Tibial nerve (tissue), 4 donors: ENCODE data around the gene ZNF92. TPM values are rescaled to one million over a fixed set of nuclear protein-coding genes. Genes with fewer than 3 reads are reported as not detected.
"Not testable (repeated sequence)": the region's sequence is repeated elsewhere in the genome, so short reads cannot be mapped to it uniquely, and the experiment has no call there.

Experiments used
- DNase-seq, 2 donors: peaks; one replicate each; pipeline ENCODE4 v3.0.0-alpha.2; 2019; ENCODE audit warnings: low spot score in 2 of 2
- H3K27ac ChIP-seq, 4 donors: fragments of 200-600 bp; sonication (generic) in 3 of 4; one replicate each; pipeline ENCODE4 v1.5.1; 2017 to 2019; ENCODE audit warnings: mild to moderate bottlenecking in 1 of 4
- H3K27me3 ChIP-seq, 2 donors: fragments of 200-600 bp; sonication (generic) in 1 of 2; one replicate each; pipeline versions ENCODE4 v1.5.1 to v1.6.0; 2017 to 2019
- H3K36me3 ChIP-seq, 3 donors: fragments of 200-600 bp; sonication (generic); one replicate each; pipeline ENCODE4 v1.5.1; 2018 to 2019
- H3K4me1 ChIP-seq, 4 donors: fragments of 200-600 bp; sonication (generic) in 3 of 4; one replicate each; pipeline ENCODE4 v1.5.1; 2017 to 2019
- H3K4me3 ChIP-seq, 4 donors: fragments of 200-600 bp; sonication (generic) in 3 of 4; one replicate each; pipeline ENCODE4 v1.5.1; 2017 to 2019; ENCODE audit warnings: mild to moderate bottlenecking in 1 of 4, moderate library complexity in 1 of 4
- H3K9me3 ChIP-seq, 4 donors: fragments of 200-600 bp; sonication (generic) in 3 of 4; one replicate each; pipeline ENCODE4 v1.5.1; 2017 to 2019
- CTCF ChIP-seq, 5 experiments: fragments of 200-600 bp in 3 of 5; fragments of 450-650 bp in 2 of 5; sonication (generic) in 3 of 5; IDR thresholded peaks; one replicate each; pipeline ENCODE4 v1.5.1; 2016 to 2019; ENCODE audit warnings: antibody characterized with exemption in 5 of 5, mild to moderate bottlenecking in 3 of 5, moderate library complexity in 2 of 5
- EP300 ChIP-seq, 2 donors: sonication (generic); formaldehyde crosslinking; IDR thresholded peaks; one replicate each; pipeline ENCODE4 v1.6.1; 2017; ENCODE audit warnings: antibody characterized with exemption in 2 of 2, mild to moderate bottlenecking in 1 of 2
- POLR2A ChIP-seq, 2 donors: fragments of 450-650 bp; IDR thresholded peaks; one replicate each; pipeline ENCODE4 v1.6.1; 2017; ENCODE audit warnings: antibody characterized with exemption in 2 of 2, mild to moderate bottlenecking in 2 of 2, moderate library complexity in 2 of 2
- WGBS, 2 donors: methylation state at CpG; one replicate each; pipeline ENCODE4 v1.1.5; 2018; 5-methylcytosine and 5-hydroxymethylcytosine counted together
- total RNA-seq, 4 donors: library from RNA; depleted of rRNA; stranded (reverse); fragments of >200 nt; gene quantifications; one replicate each; pipeline ENCODE4 v1.1.0, GENCODE V29; 2016

Gene ZNF92
- total RNA-seq, 4 donors from 2014 or later = 3.9 to 7.9 (median 5.1) TPM

DNA sequence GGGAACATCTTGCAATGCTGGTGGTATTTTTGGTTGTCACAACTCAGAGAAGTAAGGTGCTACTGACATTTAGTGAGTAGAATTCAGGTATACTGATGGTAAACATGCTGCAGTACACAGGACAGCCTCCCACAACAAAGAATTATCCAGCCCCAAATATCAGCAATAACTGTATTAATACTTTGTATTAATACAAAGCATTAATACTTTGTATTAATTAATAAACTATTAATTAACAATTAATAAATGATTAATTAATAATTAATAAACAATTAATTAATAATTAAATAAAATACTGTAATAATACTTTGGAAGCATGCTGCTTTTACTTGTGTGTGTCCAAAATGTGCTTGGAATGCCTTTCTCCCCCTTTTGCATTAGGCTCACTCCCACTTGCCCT lies 62.5 kb downstream of the ZNF92 start:
- Histone ChIP-seq H3K36me3 (no peaks in the 10 kb centered on the region), H3K9me3 (peaks cover 0 to 3% (median 0%) of the 10 kb centered on the region in 4 donors), H3K27me3 (no peaks in the 10 kb centered on the region), H3K4me3 (no peak overlapping the region), H3K4me1 (no peaks in the 10 kb centered on the region), H3K27ac (no peak overlapping the region)
- DNase-seq = no peak
- TF ChIP-seq POLR2A (IDR thresholded peaks at IDR 0.05) (no peak), EP300 (IDR thresholded peaks at IDR 0.05) (no peak), CTCF (IDR thresholded peaks at IDR 0.05) (no peak)

DNA sequence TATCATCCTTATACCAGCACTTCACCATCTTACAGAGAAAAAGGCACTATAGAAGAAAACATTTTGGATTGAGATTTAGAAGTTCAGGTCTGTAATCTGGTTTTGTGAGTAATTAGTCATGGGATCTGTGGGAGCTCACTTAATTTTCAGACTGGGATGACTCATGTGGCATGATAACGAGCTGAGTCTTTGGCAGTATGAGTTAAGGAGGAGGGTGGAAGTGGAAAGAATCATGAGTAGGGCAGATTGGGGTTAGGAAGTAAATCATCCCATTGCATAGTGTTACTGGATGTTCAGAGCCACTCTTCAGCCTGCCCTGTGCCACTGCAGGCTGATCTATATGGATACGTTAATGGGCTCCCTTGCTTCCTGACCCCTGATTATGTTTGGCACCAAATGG lies 64.9 kb downstream of the ZNF92 start:
- no peaks in the 10 kb centered on the region for H3K36me3 ChIP-seq
- H3K4me1 ChIP-seq = no peaks in the 10 kb centered on the region
- no peaks in the 10 kb centered on the region for H3K9me3 ChIP-seq
- no peak for DNase-seq
- no peaks in the 10 kb centered on the region for H3K27me3 ChIP-seq
- TF ChIP-seq CTCF (IDR thresholded peaks at IDR 0.05) (no peak), POLR2A (IDR thresholded peaks at IDR 0.05) (no peak), EP300 (IDR thresholded peaks at IDR 0.05) (no peak)
- no peak overlapping the region for H3K4me3 ChIP-seq
- 40 to 41% methylated on average over 2 of the region's 2 CpGs for WGBS, 2 donors
- H3K27ac ChIP-seq = no peak overlapping the region

DNA sequence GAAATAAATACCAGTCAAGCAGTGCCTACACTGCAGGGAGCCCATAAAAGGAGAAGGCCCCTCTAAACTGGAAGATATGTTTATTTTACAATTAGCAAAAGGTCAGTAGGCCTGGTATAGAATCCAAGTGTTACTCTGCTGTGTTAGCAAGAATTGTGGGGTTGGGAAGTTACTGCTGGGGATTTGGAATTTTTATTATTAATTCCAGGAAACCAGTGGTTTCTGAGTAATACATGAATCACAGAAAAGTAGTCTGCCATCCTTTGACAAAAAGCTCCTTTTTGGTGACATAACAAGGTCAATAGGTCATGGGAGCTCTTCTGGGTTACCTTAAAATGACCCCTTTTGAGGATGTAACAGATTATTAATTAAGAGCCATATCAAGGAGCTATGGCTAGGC lies 67.4 kb downstream of the ZNF92 start:
- Histone ChIP-seq H3K4me3 (no peak overlapping the region), H3K9me3 (no peaks in the 10 kb centered on the region), H3K4me1 (no peaks in the 10 kb centered on the region), H3K36me3 (no peaks in the 10 kb centered on the region), H3K27ac (no peak overlapping the region), H3K27me3 (no peaks in the 10 kb centered on the region)
- no peak for TF ChIP-seq EP300 (IDR thresholded peaks at IDR 0.05)
- no peak for TF ChIP-seq CTCF (IDR thresholded peaks at IDR 0.05)
- no peak for TF ChIP-seq POLR2A (IDR thresholded peaks at IDR 0.05)
- no peak for DNase-seq

DNA sequence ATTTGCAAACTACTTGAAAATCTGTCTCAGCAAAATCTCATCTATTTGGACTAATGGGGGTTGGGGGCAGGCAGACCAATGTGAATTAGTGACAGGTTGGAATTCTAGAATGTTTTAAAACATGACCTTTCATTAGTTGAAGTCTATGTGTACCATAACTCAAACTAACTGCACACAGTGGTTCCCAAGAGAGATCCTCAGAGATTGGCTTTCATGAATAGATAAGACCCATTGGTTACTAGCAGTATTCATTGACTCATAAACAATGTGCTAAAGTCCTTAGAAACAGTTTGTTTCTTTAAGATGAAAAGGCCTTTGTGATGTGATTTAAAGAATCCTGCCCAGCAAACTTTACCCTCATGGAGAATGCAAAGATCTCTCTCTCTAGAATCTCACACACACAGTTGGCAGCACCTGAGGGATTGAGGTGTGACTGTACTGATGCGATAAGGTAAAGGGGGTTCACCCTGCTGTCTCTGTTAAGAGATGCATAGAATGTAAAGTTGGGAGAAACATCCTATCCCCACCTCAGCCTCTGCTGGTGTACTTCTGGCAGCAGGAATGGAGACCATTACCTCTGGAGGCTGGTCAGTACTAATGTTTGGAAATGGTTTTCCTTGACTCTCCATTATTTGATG lies 70.7 kb downstream of the ZNF92 start:
- Histone ChIP-seq H3K4me1 (peaks cover 0 to 6% (median 0%) of the 10 kb centered on the region in 4 donors), H3K27me3 (no peaks in the 10 kb centered on the region), H3K36me3 (no peaks in the 10 kb centered on the region), H3K9me3 (peaks cover 0 to 11% (median 0%) of the 10 kb centered on the region in 4 donors), H3K4me3 (no peak overlapping the region), H3K27ac (no peak overlapping the region)
- no peak for DNase-seq
- no peak for TF ChIP-seq EP300 (IDR thresholded peaks at IDR 0.05)
- TF ChIP-seq POLR2A (IDR thresholded peaks at IDR 0.05) = no peak
- TF ChIP-seq CTCF (IDR thresholded peaks at IDR 0.05) = no peak
- WGBS, 2 donors = 96 to 100% methylated on average over 1 of the region's 1 CpG

DNA sequence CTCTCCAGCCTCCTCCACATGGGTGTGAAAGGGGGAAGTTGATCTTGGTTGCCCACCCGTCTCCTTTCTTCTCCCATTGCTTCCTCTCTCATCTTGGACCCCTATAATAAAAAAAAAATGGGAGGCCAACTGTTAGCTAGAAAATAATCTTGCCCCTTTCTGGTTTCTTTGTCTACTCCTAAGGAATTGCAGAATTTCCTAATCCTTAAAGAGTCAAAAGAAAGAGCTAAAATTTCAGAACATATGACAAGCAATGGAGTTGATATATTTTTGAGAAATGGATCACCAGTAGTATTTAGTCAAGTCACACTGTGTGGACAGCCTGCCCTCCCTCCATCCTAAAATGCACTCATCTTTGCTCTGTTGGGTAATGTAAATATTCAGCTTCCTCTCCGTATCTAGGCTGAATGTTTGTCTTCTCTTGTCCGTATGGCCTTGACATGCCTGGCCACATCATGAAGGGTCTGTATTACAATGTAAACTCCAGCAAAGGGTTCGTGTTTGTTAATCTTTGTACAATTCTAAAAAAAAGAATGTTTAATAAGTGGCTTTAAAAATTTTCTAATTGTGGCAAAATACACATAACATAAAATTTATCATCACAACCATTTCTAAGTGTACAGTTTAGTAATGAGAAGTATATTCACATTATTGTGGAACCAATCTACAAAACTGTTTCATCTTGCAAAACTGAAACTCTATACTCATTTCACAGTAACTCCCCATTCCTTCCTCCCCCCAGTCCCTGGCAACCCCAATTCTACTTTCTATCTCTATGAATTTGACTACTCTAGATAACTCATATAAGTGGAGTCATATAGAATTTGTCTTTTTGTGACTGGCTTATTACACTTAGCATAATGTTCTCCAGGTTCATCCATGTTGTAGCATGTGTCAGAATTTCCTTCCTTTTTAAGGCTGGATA lies 71.5 kb downstream of the ZNF92 start:
- no peak for DNase-seq
- H3K27me3 ChIP-seq = no peaks in the 10 kb centered on the region
- peaks cover 0 to 12% (median 0%) of the 10 kb centered on the region in 4 donors for H3K4me1 ChIP-seq
- WGBS, 2 donors = 77 to 78% methylated on average over 4 of the region's 4 CpGs
- H3K36me3 ChIP-seq = no peaks in the 10 kb centered on the region
- no peak for TF ChIP-seq EP300 (IDR thresholded peaks at IDR 0.05)
- no peak for TF ChIP-seq POLR2A (IDR thresholded peaks at IDR 0.05)
- no peak for TF ChIP-seq CTCF (IDR thresholded peaks at IDR 0.05)
- no peak overlapping the region for H3K27ac ChIP-seq
- H3K4me3 ChIP-seq = no peak overlapping the region
- H3K9me3 ChIP-seq = peaks cover 0 to 11% (median 0%) of the 10 kb centered on the region in 4 donors

DNA sequence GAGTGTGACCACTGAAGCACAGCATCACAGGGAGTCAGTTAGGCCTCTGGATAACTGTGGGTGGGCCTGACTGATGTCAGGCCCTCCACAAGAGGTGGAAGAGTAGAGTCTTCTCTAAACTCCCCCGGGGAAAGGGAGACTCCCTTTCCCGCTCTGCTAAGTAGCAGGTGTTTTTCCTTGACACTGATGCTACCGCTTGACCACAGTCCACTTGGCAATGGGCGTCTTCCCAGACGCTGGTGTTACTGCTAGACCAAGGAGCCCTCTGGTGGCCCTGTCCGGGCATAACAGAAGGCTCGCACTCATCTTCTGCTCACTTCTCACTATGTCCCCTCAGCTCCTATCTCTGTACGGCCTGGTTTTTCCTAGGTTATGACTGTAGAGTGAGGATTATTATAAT lies 73.4 kb downstream of the ZNF92 start:
- H3K9me3 ChIP-seq = peaks cover 0 to 11% (median 0%) of the 10 kb centered on the region in 4 donors
- 80% methylated on average over 8 of the region's 8 CpGs for WGBS, 2 donors
- DNase-seq = not testable (repeated sequence)

More for the DNA sequence above, 73.4 kb downstream of the ZNF92 start:
- H3K4me1 ChIP-seq = peaks cover 0 to 12% (median 0%) of the 10 kb centered on the region in 4 donors
- H3K27ac ChIP-seq, H3K27me3 ChIP-seq, H3K36me3 ChIP-seq, H3K4me3 ChIP-seq: not testable (repeated sequence)
